Measurements from ENCODE around the gene ZNF428.

ZNF428 gene

DNA sequence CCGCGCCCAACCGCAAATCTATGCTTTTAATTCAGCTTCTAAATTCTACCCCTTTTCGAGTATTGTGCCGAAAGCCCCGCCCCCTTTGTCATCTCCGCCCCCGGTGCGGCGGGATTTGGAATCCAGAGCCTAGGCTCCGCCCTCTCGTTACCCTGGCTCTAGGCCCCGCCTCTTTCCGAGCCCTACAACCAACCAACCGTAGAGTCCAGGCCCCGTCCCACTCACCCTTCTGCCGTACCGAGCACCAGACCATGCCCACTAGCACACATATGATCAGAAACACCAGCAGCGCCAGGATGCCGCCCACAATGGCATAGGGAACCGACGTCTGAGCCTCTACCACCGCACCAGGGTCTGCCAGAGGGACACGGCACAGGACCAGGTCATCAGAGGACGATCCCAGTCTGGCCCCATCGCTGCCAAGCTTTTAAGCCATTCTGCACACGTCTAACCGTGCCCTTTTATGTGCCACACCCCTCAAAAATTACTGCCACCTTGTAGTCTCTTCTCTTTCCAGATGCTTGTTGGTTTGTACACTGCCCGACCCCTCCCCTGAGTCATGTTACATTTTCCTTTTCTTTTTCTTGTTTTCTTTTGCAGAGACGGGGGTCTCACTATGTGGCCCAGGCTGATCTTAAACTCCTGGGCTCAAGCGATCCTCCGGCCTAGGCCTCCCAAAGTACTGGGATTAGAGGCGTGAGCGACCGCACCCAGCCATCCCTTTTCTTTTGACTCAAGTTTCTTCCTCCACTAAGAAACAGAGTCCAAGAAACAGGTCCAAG is 4.7 kb upstream of the ZNF428 start:
- no peaks in the 10 kb centered on the region for H4K20me1 ChIP-seq (ENCODE audit: control insufficient read depth, insufficient read depth, low read depth, low read length)

DNA sequence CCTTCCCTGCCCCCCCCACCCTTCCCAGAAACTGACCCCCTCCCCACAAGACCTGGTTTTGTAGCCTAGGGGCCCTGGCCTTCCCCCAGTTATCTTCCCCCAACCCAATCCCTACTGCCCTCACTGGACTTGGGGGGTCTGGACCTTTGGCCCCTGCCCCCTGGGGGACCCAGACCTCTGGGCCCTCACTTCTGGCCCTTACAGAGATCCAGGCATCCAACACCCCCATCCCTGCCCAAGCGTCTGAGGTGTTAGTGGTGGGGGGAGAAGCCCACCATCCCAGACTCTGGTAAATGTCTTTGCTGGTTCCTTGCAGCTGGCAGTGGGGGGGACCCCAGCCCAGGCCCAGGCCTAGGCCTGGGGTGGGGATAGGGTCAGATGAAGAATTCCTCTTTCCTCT is 3.5 kb upstream of the ZNF428 start:
- H3K36me3 ChIP-seq (ENCODE audit: control insufficient read depth, low read length), result peaks cover 15% of the 10 kb centered on the region
- H3K4me3 ChIP-seq (ENCODE audit: low read length), result no peak overlapping the region
- no peak overlapping the region for H3K27ac ChIP-seq (ENCODE audit: low read depth, low read length)
- H3K9me2 ChIP-seq (replicated peaks; ENCODE audit: control insufficient read depth, low read length), result no peaks in the 10 kb centered on the region
- H3K9me3 ChIP-seq (ENCODE audit: control insufficient read depth, insufficient read depth, low read length), result no peaks in the 10 kb centered on the region
- TF ChIP-seq EZH2phosphoT487 (IDR thresholded peaks at IDR 0.05; ENCODE audit: borderline replicate concordance, low read length), result no peak
- TF ChIP-seq, protein P1, sequence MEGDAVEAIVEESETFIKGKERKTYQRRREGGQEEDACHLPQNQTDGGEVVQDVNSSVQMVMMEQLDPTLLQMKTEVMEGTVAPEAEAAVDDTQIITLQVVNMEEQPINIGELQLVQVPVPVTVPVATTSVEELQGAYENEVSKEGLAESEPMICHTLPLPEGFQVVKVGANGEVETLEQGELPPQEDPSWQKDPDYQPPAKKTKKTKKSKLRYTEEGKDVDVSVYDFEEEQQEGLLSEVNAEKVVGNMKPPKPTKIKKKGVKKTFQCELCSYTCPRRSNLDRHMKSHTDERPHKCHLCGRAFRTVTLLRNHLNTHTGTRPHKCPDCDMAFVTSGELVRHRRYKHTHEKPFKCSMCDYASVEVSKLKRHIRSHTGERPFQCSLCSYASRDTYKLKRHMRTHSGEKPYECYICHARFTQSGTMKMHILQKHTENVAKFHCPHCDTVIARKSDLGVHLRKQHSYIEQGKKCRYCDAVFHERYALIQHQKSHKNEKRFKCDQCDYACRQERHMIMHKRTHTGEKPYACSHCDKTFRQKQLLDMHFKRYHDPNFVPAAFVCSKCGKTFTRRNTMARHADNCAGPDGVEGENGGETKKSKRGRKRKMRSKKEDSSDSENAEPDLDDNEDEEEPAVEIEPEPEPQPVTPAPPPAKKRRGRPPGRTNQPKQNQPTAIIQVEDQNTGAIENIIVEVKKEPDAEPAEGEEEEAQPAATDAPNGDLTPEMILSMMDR (IDR thresholded peaks at IDR 0.05; ENCODE audit: low read depth, low read length, poor library complexity, severe bottlenecking), result no peak
- H3F3A ChIP-seq (ENCODE audit: control insufficient read depth, insufficient read depth), result peaks cover 5% of the 10 kb centered on the region; the same call in 1 of the 2 replicates
- H3K79me2 ChIP-seq (ENCODE audit: control insufficient read depth, low read length), result peaks cover 24% of the 10 kb centered on the region
- no peaks in the 10 kb centered on the region for H4K20me1 ChIP-seq (ENCODE audit: control insufficient read depth, insufficient read depth, low read depth, low read length)
- no peaks in the 10 kb centered on the region for H3K27me3 ChIP-seq (ENCODE audit: control insufficient read depth, low read length)
- H3K4me1 ChIP-seq (ENCODE audit: control insufficient read depth, low read length), result peaks cover 34% of the 10 kb centered on the region
- H3K4me2 ChIP-seq (ENCODE audit: low read length), result no peak overlapping the region

More for the DNA sequence above, 4.7 kb upstream of the ZNF428 start:
- no peak overlapping the region for H3K27ac ChIP-seq (ENCODE audit: low read depth, low read length)
- H3K9me2 ChIP-seq (replicated peaks; ENCODE audit: control insufficient read depth, low read length), result no peaks in the 10 kb centered on the region
- no peaks in the 10 kb centered on the region for H3K27me3 ChIP-seq (ENCODE audit: control insufficient read depth, low read length)
- H3F3A ChIP-seq (ENCODE audit: control insufficient read depth, insufficient read depth), result peaks cover 5% of the 10 kb centered on the region; the same call in 1 of the 2 replicates
- no peak overlapping the region for H3K4me3 ChIP-seq (ENCODE audit: low read length)
- no peak overlapping the region for H3K4me2 ChIP-seq (ENCODE audit: low read length)
- H3K4me1 ChIP-seq (ENCODE audit: control insufficient read depth, low read length), result peaks cover 23% of the 10 kb centered on the region
- H3K9me3 ChIP-seq (ENCODE audit: control insufficient read depth, insufficient read depth, low read length), result no peaks in the 10 kb centered on the region
- TF ChIP-seq EZH2phosphoT487 (IDR thresholded peaks at IDR 0.05; ENCODE audit: borderline replicate concordance, low read length), result no peak
- TF ChIP-seq, protein P1 (IDR thresholded peaks at IDR 0.05; ENCODE audit: low read depth, low read length, poor library complexity, severe bottlenecking), result no peak
- H3K79me2 ChIP-seq (ENCODE audit: control insufficient read depth, low read length), result peaks cover 13% of the 10 kb centered on the region
- peaks cover 10% of the 10 kb centered on the region for H3K36me3 ChIP-seq (ENCODE audit: control insufficient read depth, low read length)

DNA sequence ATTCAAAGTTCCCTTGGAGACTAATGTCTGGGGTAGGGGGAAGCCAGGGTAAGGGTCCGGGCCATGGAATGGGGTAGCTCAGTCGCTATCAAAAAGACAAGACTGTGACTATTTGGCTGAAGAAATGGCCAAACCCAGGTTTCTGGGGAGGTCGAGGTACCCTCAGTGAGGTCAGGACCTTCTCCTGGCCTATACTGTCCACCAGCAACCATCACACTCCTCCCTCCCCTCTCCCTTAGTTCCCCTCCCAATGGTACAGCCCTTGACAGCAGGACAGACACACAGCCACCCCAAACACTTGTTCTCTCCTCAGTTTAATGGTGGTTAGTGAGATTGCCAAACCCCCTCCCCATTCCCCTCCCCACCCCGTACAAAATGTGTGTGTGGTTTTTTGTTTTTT is 2.6 kb upstream of the ZNF428 start:
- Histone ChIP-seq H3K9me3 (ENCODE audit: control insufficient read depth, insufficient read depth, low read length) (no peaks in the 10 kb centered on the region), H3F3A (ENCODE audit: control insufficient read depth, insufficient read depth) (peaks cover 5% of the 10 kb centered on the region; the same call in 1 of the 2 replicates), H3K27ac (ENCODE audit: low read depth, low read length) (no peak overlapping the region), H3K4me1 (ENCODE audit: control insufficient read depth, low read length) (peaks cover 34% of the 10 kb centered on the region), H4K20me1 (ENCODE audit: control insufficient read depth, insufficient read depth, low read depth, low read length) (no peaks in the 10 kb centered on the region), H3K4me3 (ENCODE audit: low read length) (no peak overlapping the region), H3K4me2 (ENCODE audit: low read length) (no peak overlapping the region), H3K9me2 (replicated peaks; ENCODE audit: control insufficient read depth, low read length) (no peaks in the 10 kb centered on the region), H3K79me2 (ENCODE audit: control insufficient read depth, low read length) (peaks cover 32% of the 10 kb centered on the region), H3K27me3 (ENCODE audit: control insufficient read depth, low read length) (no peaks in the 10 kb centered on the region), H3K36me3 (ENCODE audit: control insufficient read depth, low read length) (peaks cover 15% of the 10 kb centered on the region)
- no peak for TF ChIP-seq EZH2phosphoT487 (IDR thresholded peaks at IDR 0.05; ENCODE audit: borderline replicate concordance, low read length)
- TF ChIP-seq, protein P1 (IDR thresholded peaks at IDR 0.05; ENCODE audit: low read depth, low read length, poor library complexity, severe bottlenecking), result no peak
